Activated gamma-delta T cell (primary cell): Measurements from ENCODE around the gene ZNF283.
"Not testable (repeated sequence)": the region's sequence is repeated elsewhere in the genome, so short reads cannot be mapped to it uniquely, and the experiment has no call there.

ENCODE experiments used
- DNase-seq: peaks from one replicate; lab custom pipeline; 2025; lab: John Stamatoyannopoulos, UW

Gene ZNF283

GRCh38 chr19:43848821-43849220 lies 21.7 kb downstream of the ZNF283 start:
- no peak for DNase-seq

GRCh38 chr19:43858174-43858573 lies 31.1 kb downstream of the ZNF283 start:
- DNase-seq: no peak

GRCh38 chr19:43866923-43867322 lies 39.8 kb downstream of the ZNF283 start:
- DNase-seq: not testable (repeated sequence)

- no peak for DNase-seq
Observed at GRCh38 chr19:43872547-43873336, 45.6 kb downstream of the ZNF283 start.

- no peak for DNase-seq
Observed at GRCh38 chr19:43880483-43880882, 53.4 kb downstream of the ZNF283 start.

- no peak for DNase-seq
Observed at GRCh38 chr19:43883864-43884263, 56.7 kb downstream of the ZNF283 start, which contains the start of gene ZNF404. Gene ZNF404 (minus strand): TSS chr19:43883964.

- no peak for DNase-seq
Observed at GRCh38 chr19:43895727-43896308, 68.7 kb downstream of the ZNF283 start.
